Tibial nerve (tissue), 4 donors: Measurements from ENCODE around the gene STX8. TPM values are rescaled to one million over a fixed set of nuclear protein-coding genes. Genes with fewer than 3 reads are reported as not detected.

Source experiments
- DNase-seq, 2 donors: peaks; one replicate each; pipeline ENCODE4 v3.0.0-alpha.2; 2019; ENCODE audit warnings: low spot score in 2 of 2
- H3K27ac ChIP-seq, 4 donors: fragments of 200-600 bp; sonication (generic) in 3 of 4; one replicate each; pipeline ENCODE4 v1.5.1; 2017 to 2019; ENCODE audit warnings: mild to moderate bottlenecking in 1 of 4
- H3K27me3 ChIP-seq, 2 donors: fragments of 200-600 bp; sonication (generic) in 1 of 2; one replicate each; pipeline versions ENCODE4 v1.5.1 to v1.6.0; 2017 to 2019
- H3K36me3 ChIP-seq, 3 donors: fragments of 200-600 bp; sonication (generic); one replicate each; pipeline ENCODE4 v1.5.1; 2018 to 2019
- H3K4me1 ChIP-seq, 4 donors: fragments of 200-600 bp; sonication (generic) in 3 of 4; one replicate each; pipeline ENCODE4 v1.5.1; 2017 to 2019
- H3K4me3 ChIP-seq, 4 donors: fragments of 200-600 bp; sonication (generic) in 3 of 4; one replicate each; pipeline ENCODE4 v1.5.1; 2017 to 2019; ENCODE audit warnings: mild to moderate bottlenecking in 1 of 4, moderate library complexity in 1 of 4
- H3K9me3 ChIP-seq, 4 donors: fragments of 200-600 bp; sonication (generic) in 3 of 4; one replicate each; pipeline ENCODE4 v1.5.1; 2017 to 2019
- EP300 ChIP-seq, 2 donors: sonication (generic); formaldehyde crosslinking; IDR thresholded peaks; one replicate each; pipeline ENCODE4 v1.6.1; 2017; ENCODE audit warnings: antibody characterized with exemption in 2 of 2, mild to moderate bottlenecking in 1 of 2
- POLR2A ChIP-seq, 2 donors: fragments of 450-650 bp; IDR thresholded peaks; one replicate each; pipeline ENCODE4 v1.6.1; 2017; ENCODE audit warnings: antibody characterized with exemption in 2 of 2, mild to moderate bottlenecking in 2 of 2, moderate library complexity in 2 of 2
- WGBS, 2 donors: methylation state at CpG; one replicate each; pipeline ENCODE4 v1.1.5; 2018; 5-methylcytosine and 5-hydroxymethylcytosine counted together
- total RNA-seq, 4 donors: library from RNA; depleted of rRNA; stranded (reverse); fragments of >200 nt; gene quantifications; one replicate each; pipeline ENCODE4 v1.1.0, GENCODE V29; 2016
- TF ChIP-seq, protein P1 (sequence below), 5 experiments: fragments of 200-600 bp in 3 of 5; fragments of 450-650 bp in 2 of 5; sonication (generic) in 3 of 5; IDR thresholded peaks; one replicate each; pipeline ENCODE4 v1.5.1; 2016 to 2019; ENCODE audit warnings: antibody characterized with exemption in 5 of 5, mild to moderate bottlenecking in 3 of 5, moderate library complexity in 2 of 5

The STX8 gene
- total RNA-seq, 4 donors from 2014 or later, result 57.7 to 97.2 (median 69.1) TPM

DNA sequence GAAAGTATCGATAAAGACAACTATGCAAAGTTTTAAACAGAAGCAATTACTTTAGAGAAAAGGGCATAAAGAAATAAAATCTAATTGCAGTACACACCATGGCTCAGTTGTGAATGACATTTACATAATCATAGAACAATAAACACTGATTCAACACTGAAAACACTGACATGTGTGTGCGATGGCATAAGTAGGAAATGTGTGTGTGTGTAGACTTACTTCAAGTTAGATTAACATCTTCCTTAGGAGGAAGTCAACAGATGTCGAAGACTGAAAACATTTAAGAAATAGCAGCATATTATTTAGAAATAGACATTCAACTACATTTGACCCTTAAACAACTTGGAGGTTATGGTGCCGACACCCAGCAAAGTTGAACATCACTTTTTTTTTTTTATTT, 172.4 kb downstream of the STX8 start:
- H3K27ac ChIP-seq, result no peak overlapping the region
- no peaks in the 10 kb centered on the region for H3K9me3 ChIP-seq
- TF ChIP-seq, protein P1, sequence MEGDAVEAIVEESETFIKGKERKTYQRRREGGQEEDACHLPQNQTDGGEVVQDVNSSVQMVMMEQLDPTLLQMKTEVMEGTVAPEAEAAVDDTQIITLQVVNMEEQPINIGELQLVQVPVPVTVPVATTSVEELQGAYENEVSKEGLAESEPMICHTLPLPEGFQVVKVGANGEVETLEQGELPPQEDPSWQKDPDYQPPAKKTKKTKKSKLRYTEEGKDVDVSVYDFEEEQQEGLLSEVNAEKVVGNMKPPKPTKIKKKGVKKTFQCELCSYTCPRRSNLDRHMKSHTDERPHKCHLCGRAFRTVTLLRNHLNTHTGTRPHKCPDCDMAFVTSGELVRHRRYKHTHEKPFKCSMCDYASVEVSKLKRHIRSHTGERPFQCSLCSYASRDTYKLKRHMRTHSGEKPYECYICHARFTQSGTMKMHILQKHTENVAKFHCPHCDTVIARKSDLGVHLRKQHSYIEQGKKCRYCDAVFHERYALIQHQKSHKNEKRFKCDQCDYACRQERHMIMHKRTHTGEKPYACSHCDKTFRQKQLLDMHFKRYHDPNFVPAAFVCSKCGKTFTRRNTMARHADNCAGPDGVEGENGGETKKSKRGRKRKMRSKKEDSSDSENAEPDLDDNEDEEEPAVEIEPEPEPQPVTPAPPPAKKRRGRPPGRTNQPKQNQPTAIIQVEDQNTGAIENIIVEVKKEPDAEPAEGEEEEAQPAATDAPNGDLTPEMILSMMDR (IDR thresholded peaks at IDR 0.05), result no peak
- TF ChIP-seq POLR2A (IDR thresholded peaks at IDR 0.05) (no peak), EP300 (IDR thresholded peaks at IDR 0.05) (no peak)
- H3K4me3 ChIP-seq, result no peak overlapping the region
- no peak for DNase-seq
- WGBS, 2 donors, result 96 to 97% methylated on average over 4 of the region's 4 CpGs
- no peaks in the 10 kb centered on the region for H3K27me3 ChIP-seq
- H3K36me3 ChIP-seq, result peaks cover 0 to 5% (median 0%) of the 10 kb centered on the region in 3 donors
- no peaks in the 10 kb centered on the region for H3K4me1 ChIP-seq

DNA sequence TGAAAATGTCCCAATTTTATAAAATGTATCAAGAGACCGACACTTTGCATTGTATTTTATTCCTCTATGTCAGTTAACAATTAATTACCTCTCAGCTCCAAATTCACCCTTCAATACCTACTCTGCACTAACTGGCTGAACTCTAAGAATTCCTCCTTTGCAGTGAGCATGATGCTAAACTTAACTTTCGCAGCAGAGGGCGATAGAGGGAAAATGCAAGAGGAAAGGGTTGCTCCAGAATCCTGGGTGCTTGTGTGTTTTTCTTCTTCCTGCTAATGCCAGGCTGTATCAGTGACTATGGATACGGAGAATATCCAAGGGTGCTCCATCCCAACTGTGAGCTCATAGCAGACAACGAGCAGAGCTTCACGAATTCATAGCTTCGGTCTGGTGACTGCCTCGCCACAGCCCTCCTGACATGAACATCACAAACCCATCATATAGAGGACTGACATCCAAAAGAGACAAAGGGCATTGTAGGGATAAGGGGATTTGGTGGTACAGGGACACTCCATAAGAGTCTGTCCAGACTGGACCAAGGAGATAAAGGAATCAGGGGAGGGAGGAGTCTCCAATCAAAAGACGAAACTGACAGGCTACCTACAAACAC, 172.9 kb downstream of the STX8 start:
- peaks cover 0 to 5% (median 0%) of the 10 kb centered on the region in 3 donors for H3K36me3 ChIP-seq
- no peaks in the 10 kb centered on the region for H3K9me3 ChIP-seq
- WGBS, 2 donors, result 96 to 97% methylated on average over 9 of the region's 9 CpGs
- H3K4me1 ChIP-seq, result no peaks in the 10 kb centered on the region
- no peaks in the 10 kb centered on the region for H3K27me3 ChIP-seq
- no peak overlapping the region for H3K27ac ChIP-seq
- H3K4me3 ChIP-seq, result no peak overlapping the region
- TF ChIP-seq EP300 (IDR thresholded peaks at IDR 0.05), result no peak
- TF ChIP-seq, protein P1 (IDR thresholded peaks at IDR 0.05), result peak in 1 of 5 experiments; percentile 23
- no peak for DNase-seq

DNA sequence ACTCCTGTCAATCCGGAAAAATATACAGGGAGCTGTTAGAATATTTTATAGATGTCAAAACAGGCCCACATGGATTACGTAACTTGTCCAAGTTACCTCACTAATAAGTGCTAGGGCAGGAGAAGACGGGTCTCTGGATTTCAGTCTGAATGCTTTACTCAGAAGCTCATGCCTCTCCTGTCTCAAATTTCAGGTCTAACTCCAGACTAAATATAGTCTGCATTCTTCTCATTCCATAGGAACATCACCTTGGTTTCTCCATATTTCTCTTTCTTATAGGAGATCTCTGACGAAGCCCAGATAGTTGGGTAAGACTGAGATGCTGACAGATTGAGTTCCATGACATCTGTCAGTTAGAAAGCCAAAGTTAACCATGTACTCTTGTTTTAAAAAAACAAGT, 174.2 kb downstream of the STX8 start:
- WGBS, 2 donors, result 74 to 82% methylated on average over 4 of the region's 4 CpGs
- H3K36me3 ChIP-seq, result peaks cover 0 to 5% (median 0%) of the 10 kb centered on the region in 3 donors
- no peak overlapping the region for H3K4me3 ChIP-seq
- no peak overlapping the region for H3K27ac ChIP-seq
- TF ChIP-seq EP300 (IDR thresholded peaks at IDR 0.05) (no peak), POLR2A (IDR thresholded peaks at IDR 0.05) (no peak)
- TF ChIP-seq, protein P1 (IDR thresholded peaks at IDR 0.05), result no peak
- DNase-seq, result no peak
- no peaks in the 10 kb centered on the region for H3K9me3 ChIP-seq
- no peaks in the 10 kb centered on the region for H3K4me1 ChIP-seq
- H3K27me3 ChIP-seq, result no peaks in the 10 kb centered on the region

DNA sequence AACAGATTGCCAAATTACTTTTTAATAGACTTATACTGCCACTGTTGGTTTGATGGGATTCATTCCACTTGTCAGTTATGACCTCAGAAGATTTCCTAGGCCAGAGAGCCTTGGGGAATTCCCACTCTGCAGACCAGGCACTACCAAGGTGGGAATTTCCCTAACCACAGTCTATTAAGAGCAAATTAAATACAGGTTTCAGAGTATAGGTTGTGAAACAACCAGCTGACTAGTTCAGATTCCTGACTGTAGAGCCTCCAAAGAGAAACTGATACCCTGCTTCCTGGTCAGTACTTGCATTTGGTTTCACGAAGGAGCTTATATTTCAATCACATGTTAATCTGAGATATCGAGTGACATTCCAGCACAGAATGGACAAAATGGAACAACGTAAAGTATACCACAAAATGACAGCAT, 186.5 kb downstream of the STX8 start:
- Histone ChIP-seq H3K36me3 (peaks cover 0 to 29% (median 0%) of the 10 kb centered on the region in 3 donors), H3K4me3 (no peak overlapping the region), H3K4me1 (peaks cover 0 to 4% (median 0%) of the 10 kb centered on the region in 4 donors), H3K27me3 (no peaks in the 10 kb centered on the region), H3K9me3 (peaks cover 0 to 26% (median 6%) of the 10 kb centered on the region in 4 donors), H3K27ac (no peak overlapping the region)
- WGBS, 2 donors, result 85 to 93% methylated on average over 3 of the region's 3 CpGs
- TF ChIP-seq EP300 (IDR thresholded peaks at IDR 0.05), result no peak
- TF ChIP-seq POLR2A (IDR thresholded peaks at IDR 0.05), result no peak
- TF ChIP-seq, protein P1 (IDR thresholded peaks at IDR 0.05), result no peak
- DNase-seq, result no peak

DNA sequence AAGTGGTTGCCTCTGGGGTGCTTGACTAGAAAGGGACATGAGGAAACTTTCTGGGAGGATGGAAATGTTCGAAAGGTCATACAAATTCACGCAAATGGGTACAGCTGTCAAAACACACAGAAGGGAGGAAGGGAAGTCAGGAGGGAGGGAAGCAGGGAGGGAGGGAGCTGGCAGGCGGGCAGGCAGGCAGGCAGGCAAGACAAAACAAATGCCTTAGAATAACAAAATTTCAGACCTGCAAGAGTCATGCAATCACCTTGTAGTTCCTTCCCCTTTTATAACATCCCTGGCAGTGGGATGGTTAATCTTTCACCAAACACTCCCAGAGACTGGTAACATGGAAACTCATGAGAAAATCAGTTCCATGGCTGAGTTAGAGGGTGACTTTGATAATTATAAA, 189.2 kb downstream of the STX8 start:
- TF ChIP-seq, protein P1 (IDR thresholded peaks at IDR 0.05), result no peak
- peak in 1 of 2 donors; percentile 74 for TF ChIP-seq EP300 (IDR thresholded peaks at IDR 0.05)
- H3K36me3 ChIP-seq, result peaks cover 0 to 6% (median 0%) of the 10 kb centered on the region in 3 donors
- no peak overlapping the region for H3K27ac ChIP-seq
- H3K27me3 ChIP-seq, result no peaks in the 10 kb centered on the region
- no peak for DNase-seq
- no peaks in the 10 kb centered on the region for H3K9me3 ChIP-seq
- 56 to 63% methylated on average over 3 of the region's 3 CpGs for WGBS, 2 donors
- H3K4me1 ChIP-seq, result peaks cover 0 to 4% (median 0%) of the 10 kb centered on the region in 4 donors
- H3K4me3 ChIP-seq, result no peak overlapping the region
